GM08714 (cell line): ENCODE results near the gene INSYN2A.

Source experiments
- H3K4me3 ChIP-seq: fragments of 200-500 bp; sonication (Bioruptor generic); 2 replicates; pipeline ENCODE4 v1.5.1; 2014; ENCODE audit warnings: mild to moderate bottlenecking, low read length, inconsistent platforms
- ZNF274 ChIP-seq: IDR thresholded peaks from 2 replicates; pipeline ENCODE4 v1.6.1; 2012; ENCODE audit warnings: mild to moderate bottlenecking, low read depth, low read length

The INSYN2A gene

DNA sequence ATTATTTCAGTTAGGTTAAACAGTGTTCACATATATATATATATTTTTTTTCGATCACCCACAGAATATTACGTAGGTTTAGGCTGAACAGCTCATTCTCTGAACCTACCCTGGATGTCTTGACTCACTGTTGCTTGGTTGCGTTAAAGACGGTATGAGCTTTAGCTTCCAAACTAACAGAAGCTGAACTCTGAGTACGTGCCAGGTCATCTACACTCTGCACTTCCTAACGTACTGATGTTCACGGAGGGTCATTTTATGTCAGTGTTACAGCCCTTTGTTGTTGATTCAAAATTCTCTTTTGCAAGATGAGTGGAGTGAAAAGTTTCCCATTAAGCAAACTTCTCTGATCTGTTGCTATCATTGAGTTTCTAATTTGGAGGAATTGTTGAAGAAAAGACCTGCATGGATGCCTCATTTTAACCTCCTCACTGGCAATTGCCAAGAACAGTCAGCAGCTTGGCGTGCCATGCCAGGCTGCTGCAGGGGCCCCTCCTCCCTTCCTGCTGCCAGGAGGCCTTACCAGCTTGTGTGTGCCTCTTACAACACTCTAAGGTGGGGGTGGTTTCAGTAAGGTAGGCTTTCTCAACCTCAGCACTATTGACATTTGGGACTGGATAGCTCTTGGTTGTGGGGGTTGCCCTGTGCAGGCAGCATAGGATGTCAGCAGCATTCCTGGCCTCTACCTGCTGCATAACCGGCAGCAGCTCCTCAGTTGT lies 44.3 kb downstream of the INSYN2A start:
- no peak overlapping the region for H3K4me3 ChIP-seq

DNA sequence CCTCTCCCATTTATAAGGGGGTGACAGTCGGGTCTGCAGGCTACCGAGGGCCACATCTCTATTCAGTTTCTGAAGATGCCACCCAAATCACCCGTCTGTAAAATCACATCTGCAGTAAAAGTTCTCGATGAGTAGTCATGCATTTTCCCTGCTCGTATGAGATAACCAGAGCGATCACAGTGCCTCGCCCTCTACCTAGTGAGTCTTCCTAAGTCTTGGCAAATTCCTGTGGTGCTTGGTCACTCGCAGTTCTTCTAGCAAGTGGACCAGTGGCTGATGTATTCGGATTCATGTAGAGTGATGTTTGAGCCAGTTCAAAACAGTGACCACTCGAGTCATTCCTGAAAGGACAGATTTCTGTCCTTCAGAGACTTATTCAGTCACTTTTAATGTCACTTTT lies 44.9 kb downstream of the INSYN2A start:
- no peak overlapping the region for H3K4me3 ChIP-seq
- TF ChIP-seq ZNF274, result no peak

More for the DNA sequence above, 44.3 kb downstream of the INSYN2A start:
- no peak for TF ChIP-seq ZNF274

DNA sequence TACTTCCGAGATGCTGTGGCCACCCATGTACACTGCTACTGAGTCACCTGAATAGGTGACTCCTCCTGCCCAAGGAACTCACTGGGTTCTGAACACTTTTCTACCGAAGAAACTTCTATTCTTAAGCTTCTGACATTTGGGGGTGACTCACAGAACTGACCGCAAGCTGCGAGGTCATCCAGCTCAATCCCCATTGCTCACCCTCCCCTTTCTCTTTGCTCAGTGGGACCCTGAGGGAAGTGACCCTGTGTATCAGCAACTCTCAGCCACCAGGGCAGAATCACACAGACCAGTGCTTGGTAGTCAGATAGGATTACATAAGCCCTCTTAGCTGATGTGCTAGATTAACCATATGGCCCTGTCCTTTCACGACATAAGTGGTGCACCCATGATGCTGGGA lies 46.3 kb downstream of the INSYN2A start:
- TF ChIP-seq ZNF274, result no peak

DNA sequence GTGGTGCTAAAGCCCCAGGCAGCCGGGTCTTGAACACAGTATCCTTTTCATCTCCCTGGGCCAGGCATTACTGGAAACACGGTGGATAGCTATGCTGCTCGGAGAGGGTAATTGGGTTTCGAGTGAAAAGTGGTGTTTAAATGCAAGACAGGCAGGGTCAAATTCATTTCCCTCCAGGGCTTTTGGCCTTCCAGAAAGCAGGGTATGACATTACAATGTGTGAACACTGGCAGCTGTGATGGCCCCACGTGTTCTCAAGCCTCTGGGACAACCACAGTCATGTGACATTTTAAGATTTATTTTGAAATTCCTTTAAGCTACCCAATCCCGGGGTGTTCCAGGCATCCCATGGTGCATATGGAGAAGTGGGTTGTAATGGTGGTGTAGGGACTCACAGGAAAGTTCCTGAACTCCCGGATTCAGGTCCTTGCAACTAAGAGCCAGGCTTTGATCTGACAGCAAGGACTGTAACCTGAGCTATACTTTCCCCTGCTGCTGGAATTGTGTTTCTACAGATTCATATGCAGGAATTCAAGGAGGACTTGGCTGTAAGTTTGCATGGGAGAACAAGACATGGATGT lies 46.8 kb downstream of the INSYN2A start:
- no peak for TF ChIP-seq ZNF274
- no peak overlapping the region for H3K4me3 ChIP-seq

More for the DNA sequence above, 46.3 kb downstream of the INSYN2A start:
- no peak overlapping the region for H3K4me3 ChIP-seq

DNA sequence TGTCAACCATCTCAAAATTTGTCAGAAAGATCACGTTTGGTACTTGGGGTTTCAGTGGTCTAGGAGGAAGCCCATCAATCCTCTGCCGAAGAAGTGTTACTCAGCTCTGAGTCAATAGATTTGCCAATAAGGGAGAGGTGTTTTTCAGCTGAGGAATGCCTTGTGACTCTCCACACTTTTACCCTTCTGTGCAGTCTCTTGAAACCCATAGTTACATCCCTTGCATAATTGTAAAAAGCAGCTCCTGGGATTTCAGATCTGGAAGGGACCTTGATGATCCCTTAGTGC lies 47.5 kb downstream of the INSYN2A start:
- no peak for TF ChIP-seq ZNF274
- no peak overlapping the region for H3K4me3 ChIP-seq

DNA sequence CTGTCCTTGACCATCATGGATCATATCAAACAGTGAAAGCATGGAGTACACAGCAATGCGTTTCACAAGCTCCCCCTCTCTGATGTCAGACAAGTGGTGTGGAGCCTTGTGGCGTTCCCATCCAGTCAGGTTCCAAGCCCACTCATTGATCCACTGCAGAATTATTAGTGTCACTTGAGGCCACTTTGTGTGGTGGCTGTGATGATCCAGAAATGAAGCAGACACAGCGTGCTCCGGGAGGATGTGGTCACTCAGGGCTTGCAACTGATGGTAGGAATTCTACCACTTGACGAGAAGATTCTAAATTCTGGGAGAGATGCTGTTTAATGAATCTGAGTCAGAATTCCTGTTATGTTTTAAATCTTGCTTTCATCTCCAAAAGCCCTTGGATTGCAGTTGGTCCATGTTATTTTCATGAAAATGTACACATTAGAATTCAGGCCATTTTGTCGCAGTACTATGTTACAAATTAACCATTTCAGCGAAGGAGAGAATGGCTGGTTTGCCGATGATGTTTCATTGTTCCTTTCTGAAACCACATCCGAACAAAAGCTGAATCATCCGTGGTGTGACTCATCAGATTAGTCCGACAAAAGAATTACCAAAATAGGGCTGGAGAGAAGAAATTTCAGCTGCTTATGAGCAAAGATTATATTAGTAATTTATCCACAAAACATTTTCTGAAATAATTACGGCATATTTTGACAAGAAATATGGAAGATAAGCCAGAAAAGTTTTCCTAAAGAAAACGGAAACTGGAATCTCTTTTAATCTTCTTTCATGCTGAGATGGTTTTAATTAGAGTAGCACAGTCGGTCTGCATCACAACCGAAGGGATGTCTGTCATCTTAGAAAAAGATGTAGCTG lies 48.1 kb downstream of the INSYN2A start:
- TF ChIP-seq ZNF274, result no peak
- H3K4me3 ChIP-seq, result no peak overlapping the region

DNA sequence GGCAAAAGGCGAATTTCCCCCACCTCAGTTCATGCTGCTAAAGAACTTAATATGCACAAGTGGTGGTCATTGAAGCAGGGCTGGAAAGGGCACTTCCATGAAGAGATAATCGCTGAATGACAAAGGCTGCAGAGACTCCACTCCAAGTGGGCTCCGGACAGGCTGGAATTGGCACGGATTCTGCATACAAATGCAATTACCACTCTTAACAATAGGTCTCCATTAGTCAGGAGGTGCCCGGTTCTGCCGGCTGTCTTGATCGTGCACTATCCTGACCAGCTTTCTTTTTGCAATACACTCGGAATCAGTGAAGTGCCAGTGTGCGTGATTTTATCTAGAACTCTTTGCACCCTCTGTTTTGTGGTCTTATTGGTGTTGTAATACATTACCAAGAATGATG lies 49.7 kb downstream of the INSYN2A start:
- TF ChIP-seq ZNF274, result no peak

More for the DNA sequence above, 49.7 kb downstream of the INSYN2A start:
- no peak overlapping the region for H3K4me3 ChIP-seq
